H54 (cell line): ENCODE data around the gene NSD2.
A peak's percentile ranks its signal among the peaks of the same experiment; 100 is the strongest.

Source experiments
- DNase-seq: peaks from one replicate; pipeline ENCODE4 v3.0.0; 2011; ENCODE audit warnings: low spot score, mixed read lengths; ENCODE audit not compliant: insufficient read length
- FAIRE-seq: peaks from 3 replicates; lab custom pipeline; 2011; peaks lifted over from hg19 to GRCh38; lab: Jason Lieb, UNC
- POLR2A ChIP-seq: IDR thresholded peaks from 2 replicates; pipeline ENCODE4 v1.6.1; 2011; ENCODE audit warnings: low read depth, mild to moderate bottlenecking, low read length

The NSD2 gene

GRCh38 chr4:1883583-1883982, 12.4 kb downstream of the NSD2 start:
- FAIRE-seq (no peak), DNase-seq (no peak)
- TF ChIP-seq POLR2A = no peak

DNA sequence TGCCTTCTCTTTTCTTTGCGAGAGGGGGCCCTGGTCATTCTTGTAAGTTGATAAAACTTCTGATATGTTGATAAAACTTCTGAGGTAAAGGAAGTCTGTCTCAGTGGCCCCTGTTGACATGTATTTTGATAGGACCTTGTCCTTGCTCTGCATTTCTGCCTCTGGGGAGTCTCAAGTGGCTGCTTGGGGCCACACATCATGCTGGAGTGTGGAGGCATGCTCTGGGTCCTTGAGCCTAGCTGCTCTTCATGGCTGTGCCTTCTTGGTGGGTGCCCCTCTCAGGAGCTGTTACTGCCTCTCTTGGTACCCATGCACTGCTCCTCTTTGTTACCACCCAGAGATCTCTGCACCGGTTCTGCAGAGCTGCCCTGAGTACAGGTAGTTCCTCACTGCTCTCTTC, 14.2 kb downstream of the NSD2 start:
- FAIRE-seq (no peak), DNase-seq (no peak)
- no peak for TF ChIP-seq POLR2A

- FAIRE-seq (no peak), DNase-seq (no peak)
- TF ChIP-seq POLR2A = no peak
These were observed 15.9 kb downstream of the NSD2 start for GRCh38 chr4:1887052-1887451.

GRCh38 chr4:1890979-1891570, 19.9 kb downstream of the NSD2 start:
- FAIRE-seq (no peak), DNase-seq (no peak)
- TF ChIP-seq POLR2A = no peak

- FAIRE-seq (no peak), DNase-seq (no peak)
- no peak for TF ChIP-seq POLR2A
These were observed 24.9 kb downstream of the NSD2 start for GRCh38 chr4:1895971-1896657.

GRCh38 chr4:1896658-1896991, 25.4 kb downstream of the NSD2 start:
- no peak for FAIRE-seq
- no peak for TF ChIP-seq POLR2A
- no peak for DNase-seq

DNA sequence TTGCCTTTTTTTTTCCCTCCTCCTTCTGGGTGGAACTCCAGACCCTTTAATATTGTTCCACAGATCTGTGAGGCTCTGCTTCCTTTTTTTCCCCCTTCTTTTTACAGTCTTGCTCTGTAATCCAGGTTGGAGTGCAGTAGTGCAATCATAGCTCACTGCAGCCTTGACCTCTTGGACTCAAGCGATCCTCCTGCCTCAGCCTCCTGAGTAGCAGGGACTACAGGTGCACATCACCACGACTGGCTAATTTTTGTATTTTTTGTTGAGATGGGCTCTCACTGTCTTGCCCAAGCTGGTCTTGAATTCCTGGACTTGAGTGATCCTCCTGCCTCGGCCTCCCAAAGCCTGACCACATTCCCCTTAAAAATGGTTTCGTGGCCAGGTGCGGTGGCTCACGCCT, 26.8 kb downstream of the NSD2 start:
- no peak for TF ChIP-seq POLR2A
- DNase-seq = no peak
- FAIRE-seq = no peak

- no peak for DNase-seq
- FAIRE-seq = no peak
These were observed 27.5 kb downstream of the NSD2 start for GRCh38 chr4:1898681-1899080.

GRCh38 chr4:1899149-1900086, 28.2 kb downstream of the NSD2 start:
- no peak for FAIRE-seq
- TF ChIP-seq POLR2A = no peak
- DNase-seq = peak; percentile 44

More at GRCh38 chr4:1898681-1899080, 27.5 kb downstream of the NSD2 start:
- no peak for TF ChIP-seq POLR2A

DNA sequence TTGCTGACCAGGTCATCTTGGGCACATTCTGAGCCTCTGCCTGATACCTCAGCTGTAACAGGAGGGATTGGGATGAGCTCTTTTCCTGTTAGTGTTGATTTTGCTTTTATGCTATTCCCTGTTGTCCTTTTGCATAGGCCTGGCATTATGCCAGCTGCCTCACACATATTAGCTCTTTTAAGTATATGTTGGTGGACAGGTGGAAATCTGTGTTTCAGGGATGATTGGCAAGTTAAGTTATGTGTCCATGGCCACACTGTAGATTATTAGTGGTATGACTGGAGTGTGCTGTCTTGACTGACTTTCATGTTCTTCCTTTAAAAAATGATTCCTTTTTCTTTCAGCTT, 28.9 kb downstream of the NSD2 start:
- TF ChIP-seq POLR2A = no peak
- FAIRE-seq = no peak
- DNase-seq = no peak

- DNase-seq (no peak), FAIRE-seq (no peak)
- TF ChIP-seq POLR2A = no peak
These were observed 29.4 kb downstream of the NSD2 start for GRCh38 chr4:1900624-1901023.

GRCh38 chr4:1901127-1901526, 29.9 kb downstream of the NSD2 start:
- TF ChIP-seq POLR2A = no peak
- FAIRE-seq = no peak
- DNase-seq = no peak

DNA sequence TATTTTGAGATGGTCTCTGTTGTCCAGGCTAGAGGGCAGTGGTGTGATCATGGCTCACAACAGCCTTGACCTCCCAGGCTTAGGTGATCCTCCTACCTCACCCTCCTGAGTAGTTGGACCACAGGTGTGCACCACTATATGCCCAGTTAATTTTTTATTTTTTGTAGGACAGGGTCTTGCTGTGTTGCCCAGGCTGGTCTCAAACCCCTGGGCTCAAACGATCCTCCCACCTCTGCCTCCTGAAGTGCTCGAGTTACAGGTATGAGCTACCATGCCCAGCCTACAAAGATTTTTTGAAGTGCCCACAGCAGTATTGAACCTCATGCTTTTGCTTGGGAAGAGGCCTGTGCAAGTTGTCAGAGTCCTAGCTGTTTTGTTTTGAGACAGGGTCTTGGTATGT, 31.1 kb downstream of the NSD2 start:
- no peak for DNase-seq
- no peak for FAIRE-seq
- no peak for TF ChIP-seq POLR2A

DNA sequence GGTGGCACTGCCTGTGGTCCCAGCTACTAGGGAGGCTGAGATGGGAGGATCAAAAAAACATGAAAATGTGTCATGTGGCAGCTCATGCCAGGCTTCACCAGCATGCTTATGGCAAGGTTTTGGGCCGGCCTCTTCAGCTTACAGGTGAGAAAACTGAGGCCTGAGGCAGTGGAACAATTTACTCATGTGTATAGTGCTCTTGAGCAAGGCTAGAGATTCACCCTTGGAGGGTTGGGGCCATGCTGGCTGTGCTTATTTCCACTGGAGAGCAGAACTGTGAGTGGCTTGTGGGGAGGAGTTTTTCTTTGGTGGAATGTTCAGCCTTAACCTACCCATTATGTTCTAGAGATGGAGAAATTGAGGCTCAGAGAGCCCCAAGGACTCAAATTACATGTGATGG, 31.8 kb downstream of the NSD2 start:
- DNase-seq (no peak), FAIRE-seq (no peak)
- no peak for TF ChIP-seq POLR2A
